Hepatocyte (in vitro differentiated cells): ENCODE results near the gene KLK11. TPM values are rescaled to one million over a fixed set of nuclear protein-coding genes. Genes with fewer than 3 reads are reported as not detected.

Experiments used
- DNase-seq: peaks from one replicate; pipeline ENCODE4 v3.0.0-alpha.2; 2016; ENCODE audit warnings: low spot score
- H2AFZ ChIP-seq: fragments of 200-600 bp; sonication (generic); 2 replicates; pipeline ENCODE4 v1.6.0; 2016; ENCODE audit warnings: antibody characterized with exemption, mild to moderate bottlenecking
- H3K27ac ChIP-seq: fragments of 200-600 bp; sonication (generic); 2 replicates; pipeline ENCODE4 v1.5.1; 2016; ENCODE audit warnings: mild to moderate bottlenecking
- H3K27me3 ChIP-seq: fragments of 200-600 bp; sonication (generic); 2 replicates; pipeline ENCODE4 v1.6.1; 2016
- H3K36me3 ChIP-seq: fragments of 200-600 bp; sonication (generic); replicated peaks from 2 replicates; pipeline ENCODE4 v1.5.1; 2016; ENCODE audit warnings: low read depth; ENCODE audit not compliant: insufficient read depth
- H3K4me1 ChIP-seq: fragments of 200-600 bp; sonication (generic); 2 replicates; pipeline ENCODE4 v1.5.1; 2016; ENCODE audit warnings: mild to moderate bottlenecking, moderate library complexity; ENCODE audit not compliant: insufficient read depth
- H3K4me2 ChIP-seq: fragments of 200-600 bp; sonication (generic); 2 replicates; pipeline ENCODE4 v1.6.0; 2016
- H3K4me3 ChIP-seq: fragments of 200-600 bp; sonication (generic); 2 replicates; pipeline ENCODE4 v1.5.1; 2016; ENCODE audit warnings: mild to moderate bottlenecking
- H3K79me2 ChIP-seq: fragments of 200-600 bp; sonication (generic); 2 replicates; pipeline ENCODE4 v1.6.0; 2017; ENCODE audit warnings: mild to moderate bottlenecking
- H3K9me2 ChIP-seq: fragments of 200-600 bp; sonication (generic); replicated peaks from 2 replicates; pipeline ENCODE4 v1.6.0; 2017; ENCODE audit warnings: mild to moderate bottlenecking; ENCODE audit not compliant: insufficient read depth
- H3K9me3 ChIP-seq: fragments of 200-600 bp; sonication (generic); 2 replicates; pipeline ENCODE4 v1.5.1; 2016; ENCODE audit warnings: low read depth, mild to moderate bottlenecking
- H4K20me1 ChIP-seq: fragments of 200-600 bp; sonication (generic); 2 replicates; pipeline ENCODE4 v1.6.0; 2016; ENCODE audit warnings: mild to moderate bottlenecking; ENCODE audit not compliant: insufficient read depth, poor library complexity, severe bottlenecking
- EZH2 ChIP-seq: fragments of 200-600 bp; sonication (generic); IDR thresholded peaks from 2 replicates; pipeline ENCODE4 v1.6.1; 2016; ENCODE audit warnings: antibody characterized with exemption, mild to moderate bottlenecking, borderline replicate concordance
- EZH2phosphoT487 ChIP-seq: fragments of 200-600 bp; sonication (generic); IDR thresholded peaks from one replicate; pipeline ENCODE4 v1.6.1; 2018; ENCODE audit warnings: antibody characterized with exemption, mild to moderate bottlenecking, low read depth, moderate library complexity; ENCODE audit not compliant: unreplicated experiment, severe bottlenecking
- WGBS: methylation state at CpG from one replicate; pipeline ENCODE4 v1.1.6; 2016; ENCODE audit warnings: low lambda C conversion rate; ENCODE audit errors: missing lambda C conversion rate; 5-methylcytosine and 5-hydroxymethylcytosine counted together
- polyA plus RNA-seq: library from polyadenylated mRNA; unstranded; fragments of >200 nt; fragmentation: Nextera tagmentation; extraction: Ambion mirVana; gene quantifications from 2 replicates; pipeline ENCODE4 v1.2.1, GENCODE V29; 2016
- total RNA-seq: library from RNA; depleted of rRNA; stranded (reverse); fragments of >200 nt; gene quantifications from 2 replicates; pipeline ENCODE4 v1.2.3, GENCODE V29; 2014
- TF ChIP-seq, protein P1 (sequence below): fragments of 200-600 bp; sonication (generic); IDR thresholded peaks from 2 replicates; pipeline ENCODE4 v1.5.1; 2016; ENCODE audit warnings: antibody characterized with exemption, mild to moderate bottlenecking; ENCODE audit not compliant: poor library complexity

Gene KLK11, protein sequence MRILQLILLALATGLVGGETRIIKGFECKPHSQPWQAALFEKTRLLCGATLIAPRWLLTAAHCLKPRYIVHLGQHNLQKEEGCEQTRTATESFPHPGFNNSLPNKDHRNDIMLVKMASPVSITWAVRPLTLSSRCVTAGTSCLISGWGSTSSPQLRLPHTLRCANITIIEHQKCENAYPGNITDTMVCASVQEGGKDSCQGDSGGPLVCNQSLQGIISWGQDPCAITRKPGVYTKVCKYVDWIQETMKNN
- 1.4 TPM in 1 of 2 replicates, not detected in the other for total RNA-seq
- 2.2 and 2.6 TPM in 2 replicates for polyA plus RNA-seq

DNA sequence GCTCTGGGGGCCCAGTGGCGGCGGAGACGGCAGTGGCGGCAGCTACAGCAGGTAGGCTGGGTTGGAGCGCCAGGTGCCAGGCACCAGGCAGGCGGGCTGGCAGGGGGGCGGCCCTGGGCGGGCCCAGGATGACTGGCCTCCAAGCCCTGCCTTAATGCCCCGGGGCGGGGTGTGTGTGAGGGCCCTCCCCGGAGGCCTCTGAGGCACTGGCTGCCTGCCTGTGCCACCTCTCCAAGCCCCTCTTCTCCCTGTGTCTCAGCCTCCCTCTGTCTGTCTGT, at the start of gene KLK11:
KLK11 (minus strand) TSS at position 63 of the 278 bp plus-strand sequence. CDS start 985 bp downstream, outside the sequence.
- H3K36me3 ChIP-seq = no peaks in the 10 kb centered on the region
- WGBS = 71% methylated on average over 2 of the region's 11 CpGs
- no peaks in the 10 kb centered on the region for H4K20me1 ChIP-seq
- DNase-seq = no peak
- H3K27ac ChIP-seq = no peak within 1 kb of the TSS
- no peak within 1 kb of the TSS for H3K4me2 ChIP-seq
- TF ChIP-seq EZH2phosphoT487 (no peak), EZH2 (no peak)
- TF ChIP-seq, protein P1, sequence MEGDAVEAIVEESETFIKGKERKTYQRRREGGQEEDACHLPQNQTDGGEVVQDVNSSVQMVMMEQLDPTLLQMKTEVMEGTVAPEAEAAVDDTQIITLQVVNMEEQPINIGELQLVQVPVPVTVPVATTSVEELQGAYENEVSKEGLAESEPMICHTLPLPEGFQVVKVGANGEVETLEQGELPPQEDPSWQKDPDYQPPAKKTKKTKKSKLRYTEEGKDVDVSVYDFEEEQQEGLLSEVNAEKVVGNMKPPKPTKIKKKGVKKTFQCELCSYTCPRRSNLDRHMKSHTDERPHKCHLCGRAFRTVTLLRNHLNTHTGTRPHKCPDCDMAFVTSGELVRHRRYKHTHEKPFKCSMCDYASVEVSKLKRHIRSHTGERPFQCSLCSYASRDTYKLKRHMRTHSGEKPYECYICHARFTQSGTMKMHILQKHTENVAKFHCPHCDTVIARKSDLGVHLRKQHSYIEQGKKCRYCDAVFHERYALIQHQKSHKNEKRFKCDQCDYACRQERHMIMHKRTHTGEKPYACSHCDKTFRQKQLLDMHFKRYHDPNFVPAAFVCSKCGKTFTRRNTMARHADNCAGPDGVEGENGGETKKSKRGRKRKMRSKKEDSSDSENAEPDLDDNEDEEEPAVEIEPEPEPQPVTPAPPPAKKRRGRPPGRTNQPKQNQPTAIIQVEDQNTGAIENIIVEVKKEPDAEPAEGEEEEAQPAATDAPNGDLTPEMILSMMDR = no peak
- H3K27me3 ChIP-seq = peaks cover 2% of the 10 kb centered on the region
- no peaks in the 10 kb centered on the region for H3K9me2 ChIP-seq
- H3K4me1 ChIP-seq = no peaks in the 10 kb centered on the region
- H3K9me3 ChIP-seq = no peaks in the 10 kb centered on the region
- no peak within 1 kb of the TSS for H2AFZ ChIP-seq
- H3K79me2 ChIP-seq = no peaks in the 10 kb centered on the region
- H3K4me3 ChIP-seq = no peak within 1 kb of the TSS

DNA sequence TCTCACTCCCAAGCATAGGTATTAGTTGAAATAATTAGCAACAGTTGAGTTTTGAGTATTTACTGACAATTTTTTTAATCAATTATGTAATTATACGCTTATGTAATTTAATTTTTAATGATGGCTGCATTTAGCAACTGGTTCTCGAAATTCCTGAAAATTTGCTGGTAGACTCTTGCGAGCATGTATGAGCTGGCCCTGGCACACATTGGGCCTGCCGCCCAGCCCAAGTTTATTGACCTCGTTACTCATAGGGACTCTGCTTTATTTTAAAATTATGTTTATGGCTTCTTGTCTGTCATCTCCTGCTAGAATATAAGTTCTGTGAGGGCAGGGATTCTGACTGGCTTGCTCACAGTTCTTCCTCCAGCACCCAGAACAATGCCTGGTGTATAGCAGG, 49.6 kb upstream of the KLK11 start:
- no peaks in the 10 kb centered on the region for H3K36me3 ChIP-seq
- H2AFZ ChIP-seq = no peak overlapping the region
- H3K79me2 ChIP-seq = no peaks in the 10 kb centered on the region
- H3K9me3 ChIP-seq = peaks cover 6% of the 10 kb centered on the region
- no peak overlapping the region for H3K4me3 ChIP-seq
- no peaks in the 10 kb centered on the region for H3K4me1 ChIP-seq
- no peak overlapping the region for H3K27ac ChIP-seq
- DNase-seq = no peak
- H3K27me3 ChIP-seq = no peaks in the 10 kb centered on the region
- H4K20me1 ChIP-seq = no peaks in the 10 kb centered on the region
- no peaks in the 10 kb centered on the region for H3K9me2 ChIP-seq
- TF ChIP-seq, protein P1 = no peak
- TF ChIP-seq EZH2phosphoT487 (no peak), EZH2 (no peak)
- WGBS = 93% methylated on average over 5 of the region's 5 CpGs
- no peak overlapping the region for H3K4me2 ChIP-seq

DNA sequence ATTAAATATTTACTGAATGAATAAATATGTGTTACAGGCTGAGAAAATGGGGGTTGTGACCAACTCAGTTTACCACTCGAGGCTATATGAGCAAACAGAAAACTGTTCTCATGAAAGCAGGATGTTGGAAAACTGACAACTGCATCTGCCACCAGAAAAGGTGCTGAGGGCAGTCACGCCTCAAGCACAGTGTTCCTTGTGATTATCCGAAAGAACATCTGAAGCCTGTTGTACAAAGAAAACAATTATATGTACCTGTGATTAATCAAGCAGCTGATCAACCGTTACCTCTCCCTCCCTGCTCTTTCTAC, 44.6 kb upstream of the KLK11 start:
- Histone ChIP-seq H3K36me3 (no peaks in the 10 kb centered on the region), H3K9me2 (no peaks in the 10 kb centered on the region), H3K27ac (no peak overlapping the region), H4K20me1 (no peaks in the 10 kb centered on the region), H3K9me3 (peaks cover 6% of the 10 kb centered on the region), H3K79me2 (no peaks in the 10 kb centered on the region), H3K4me3 (no peak overlapping the region), H3K4me1 (no peaks in the 10 kb centered on the region), H3K4me2 (no peak overlapping the region), H2AFZ (no peak overlapping the region), H3K27me3 (no peaks in the 10 kb centered on the region)
- TF ChIP-seq, protein P1 = no peak
- TF ChIP-seq EZH2 (no peak), EZH2phosphoT487 (no peak)
- no peak for DNase-seq
- WGBS = 69% methylated on average over 4 of the region's 4 CpGs
